Activated T-cell treated with anti-CD3 and anti-CD28 coated beads, Interleukin-2, amount 50 U/mL, for 4 hours (primary cell): ENCODE measurements around the gene PER2. TPM values are rescaled to one million over a fixed set of nuclear protein-coding genes. Genes with fewer than 3 reads are reported as not detected.
"Not testable (repeated sequence)": the region's sequence is repeated elsewhere in the genome, so short reads cannot be mapped to it uniquely, and the experiment has no call there.

Source experiments
- ATAC-seq, 2 donors: fragments of 200-7000 bp; cut with Tn5 transposase; one replicate each; pipeline ENCODE4 v1.10.0; 2021
- DNase-seq: peaks from one replicate; pipeline ENCODE4 v3.0.0-alpha.2; 2020
- H3K27me3 Mint-ChIP-seq: one replicate; pipeline ENCODE4 v1.8.0; 2021; ENCODE audit warnings: low read depth, mixed read lengths
- H3K36me3 Mint-ChIP-seq: one replicate; pipeline ENCODE4 v1.8.0; 2022; ENCODE audit warnings: mixed read lengths; ENCODE audit not compliant: insufficient read depth
- H3K4me1 Mint-ChIP-seq: one replicate; pipeline ENCODE4 v1.8.0; 2021; ENCODE audit warnings: low read depth, mixed read lengths
- H3K4me3 Mint-ChIP-seq: one replicate; pipeline ENCODE4 v1.8.0; 2021; ENCODE audit warnings: mild to moderate bottlenecking, moderate library complexity, mixed read lengths
- H3K9me3 Mint-ChIP-seq: one replicate; pipeline ENCODE4 v1.8.0; 2021; ENCODE audit warnings: mixed read lengths
- total RNA-seq, 3 donors: library from RNA; stranded (reverse); gene quantifications; one replicate each; pipeline ENCODE4 v1.2.1, GENCODE V29; 2021

PER2 gene
- total RNA-seq, 3 donors from 2014 or later = 22.8 to 25.4 (median 24.6) TPM

DNA sequence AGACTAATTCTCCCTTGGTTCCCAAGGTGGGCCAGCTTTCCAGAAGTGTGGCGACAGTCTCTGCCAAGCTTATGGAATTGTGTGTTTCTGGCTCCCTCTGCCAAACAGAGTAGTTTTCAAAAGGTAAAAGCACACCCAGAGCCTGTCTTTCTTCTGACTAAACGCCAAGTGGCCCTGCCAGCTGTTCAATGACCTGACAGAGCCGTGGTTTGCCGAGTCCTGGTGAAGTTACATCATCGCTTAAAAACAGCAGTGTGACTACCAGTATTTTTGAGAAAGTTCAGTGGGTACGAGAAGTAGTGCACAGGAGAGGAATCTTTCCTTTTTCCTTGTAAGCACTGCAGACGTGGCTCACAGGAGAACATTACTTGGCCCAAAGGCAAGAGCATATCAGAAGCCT, 1.9 kb downstream of the PER2 start:
- H3K36me3 Mint-ChIP-seq = peaks cover 4% of the 10 kb centered on the region
- no peaks in the 10 kb centered on the region for H3K9me3 Mint-ChIP-seq
- peak overlapping the region; percentile 80 for H3K4me3 Mint-ChIP-seq
- no peak for DNase-seq
- H3K27me3 Mint-ChIP-seq = no peaks in the 10 kb centered on the region
- no peak for ATAC-seq
- H3K4me1 Mint-ChIP-seq = peaks cover 49% of the 10 kb centered on the region

DNA sequence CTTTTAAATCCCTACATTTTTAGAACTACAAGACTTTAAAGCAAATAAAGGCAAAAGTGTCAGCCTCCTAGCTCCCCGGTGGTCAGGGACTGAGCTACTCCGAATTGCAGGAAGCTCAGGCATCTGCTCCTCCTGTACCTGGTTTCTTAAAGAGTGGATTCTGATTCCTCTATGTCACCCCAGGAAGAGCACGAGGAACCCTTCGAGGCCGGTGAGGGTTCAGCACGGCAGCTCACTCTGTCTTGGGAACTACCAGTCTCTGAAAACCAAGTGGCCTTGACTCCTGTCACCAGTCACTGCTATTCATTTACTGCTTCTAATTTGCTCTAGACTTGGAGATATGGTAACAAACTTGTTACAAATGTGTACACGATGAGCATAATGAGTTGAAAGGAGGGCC, 2.3 kb downstream of the PER2 start:
- peaks cover 49% of the 10 kb centered on the region for H3K4me1 Mint-ChIP-seq
- DNase-seq (no peak), ATAC-seq (no peak)
- no peaks in the 10 kb centered on the region for H3K27me3 Mint-ChIP-seq
- H3K4me3 Mint-ChIP-seq = no peak overlapping the region
- no peaks in the 10 kb centered on the region for H3K9me3 Mint-ChIP-seq
- peaks cover 4% of the 10 kb centered on the region for H3K36me3 Mint-ChIP-seq

DNA sequence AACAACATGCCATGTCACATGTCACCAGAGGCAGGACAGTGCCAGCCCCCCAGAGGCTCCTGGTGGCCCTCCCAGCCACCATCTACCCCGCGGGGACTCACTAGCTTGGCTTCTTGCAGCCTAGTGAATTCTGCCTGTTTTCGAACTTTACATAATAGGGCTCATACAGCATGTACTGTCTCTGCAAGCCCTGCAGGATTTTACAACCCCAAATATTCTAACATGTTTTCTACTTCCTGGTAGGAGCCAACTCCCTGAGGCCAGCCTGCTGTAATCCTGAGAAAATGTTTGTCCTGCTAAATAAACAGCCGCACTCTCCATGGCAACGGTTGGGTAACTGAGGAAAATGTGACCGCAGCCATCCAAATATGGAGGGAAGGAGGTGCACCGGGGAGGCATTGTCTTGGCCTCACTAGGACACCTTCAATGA, 2.7 kb downstream of the PER2 start:
- ATAC-seq (no peak), DNase-seq (no peak)
- Mint-ChIP-seq H3K9me3 (no peaks in the 10 kb centered on the region), H3K27me3 (no peaks in the 10 kb centered on the region), H3K4me1 (peaks cover 50% of the 10 kb centered on the region), H3K4me3 (no peak overlapping the region), H3K36me3 (peaks cover 4% of the 10 kb centered on the region)

DNA sequence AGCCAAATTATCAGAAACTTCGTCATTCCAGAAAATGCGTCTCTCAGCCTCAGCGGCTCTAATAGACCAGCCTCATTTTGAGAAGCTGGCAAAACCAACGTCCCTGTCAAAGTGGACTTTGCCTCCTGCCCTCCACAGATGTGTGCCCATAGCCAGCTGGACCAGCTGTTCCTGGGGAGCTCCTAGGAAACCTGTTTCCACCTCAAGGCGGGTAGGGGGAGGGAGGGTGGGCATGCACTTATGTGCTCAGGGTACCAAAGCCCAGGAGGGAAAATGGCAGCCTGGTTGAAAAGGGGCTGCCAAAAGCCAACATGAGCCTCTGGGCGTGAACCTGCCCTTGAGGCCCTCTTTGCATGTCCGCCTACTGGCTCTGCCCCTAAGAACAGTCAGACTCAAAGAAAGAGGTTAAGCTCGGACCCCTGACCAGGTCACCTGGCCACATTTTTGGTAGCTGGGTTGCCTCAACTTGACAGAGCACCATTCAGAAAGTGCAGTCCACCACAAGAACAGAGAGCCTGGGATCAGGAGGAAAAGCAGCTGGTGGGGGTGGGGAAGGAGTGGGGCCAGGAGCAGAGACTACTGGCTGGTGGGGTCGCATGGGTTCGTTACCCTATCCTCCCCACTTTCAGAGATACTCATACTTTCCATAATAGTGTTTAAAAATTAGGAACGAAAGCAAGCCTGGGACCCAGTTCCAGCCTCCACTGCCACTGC, 3.5 kb downstream of the PER2 start:
- ATAC-seq (no peak), DNase-seq (no peak)
- Mint-ChIP-seq H3K4me1 (peaks cover 47% of the 10 kb centered on the region), H3K27me3 (no peaks in the 10 kb centered on the region), H3K9me3 (no peaks in the 10 kb centered on the region), H3K36me3 (peaks cover 4% of the 10 kb centered on the region), H3K4me3 (no peak overlapping the region)

DNA sequence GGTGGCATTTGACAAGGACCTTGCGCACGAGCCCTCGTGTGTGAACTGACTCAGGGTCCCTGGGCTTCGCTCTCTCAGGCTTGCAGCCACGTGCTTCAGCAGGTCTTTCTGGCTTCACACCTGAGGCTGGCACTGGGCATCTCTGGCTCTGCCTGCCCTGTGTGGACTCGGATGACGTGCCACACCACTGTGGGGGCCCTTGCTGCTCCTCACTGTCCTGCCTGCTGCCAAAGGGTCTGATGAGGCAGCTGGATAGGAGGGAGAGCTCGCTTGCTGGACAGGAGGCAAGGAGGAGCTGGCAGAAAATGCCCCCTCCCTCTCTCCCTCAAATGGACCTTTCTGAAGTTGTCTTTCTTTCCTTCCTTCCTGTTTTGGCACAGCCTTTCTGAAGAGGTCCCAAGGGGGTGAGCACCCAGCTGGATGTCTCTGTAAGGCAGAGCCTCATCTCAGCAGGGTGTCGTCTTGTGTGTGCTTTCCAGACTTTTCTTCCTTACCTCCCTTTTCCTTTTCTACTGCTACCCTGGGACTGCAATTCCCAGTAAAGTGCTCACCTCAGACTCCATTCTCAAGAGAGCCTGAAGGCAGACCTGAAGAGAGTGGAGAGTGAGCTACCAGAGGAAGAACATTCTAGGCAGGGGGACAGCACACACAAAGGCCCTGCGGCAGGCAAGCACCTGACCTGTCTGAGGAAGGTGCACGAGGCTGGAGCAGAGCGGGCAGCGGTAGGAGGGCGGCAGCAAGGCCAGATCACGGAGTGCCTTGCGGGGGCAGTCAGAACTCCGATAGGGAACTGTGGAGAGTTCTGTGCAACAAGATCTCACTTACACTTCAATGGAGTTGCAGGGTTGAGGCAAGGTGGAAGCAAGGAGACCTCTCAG, 5.3 kb downstream of the PER2 start:
- no peak for DNase-seq

DNA sequence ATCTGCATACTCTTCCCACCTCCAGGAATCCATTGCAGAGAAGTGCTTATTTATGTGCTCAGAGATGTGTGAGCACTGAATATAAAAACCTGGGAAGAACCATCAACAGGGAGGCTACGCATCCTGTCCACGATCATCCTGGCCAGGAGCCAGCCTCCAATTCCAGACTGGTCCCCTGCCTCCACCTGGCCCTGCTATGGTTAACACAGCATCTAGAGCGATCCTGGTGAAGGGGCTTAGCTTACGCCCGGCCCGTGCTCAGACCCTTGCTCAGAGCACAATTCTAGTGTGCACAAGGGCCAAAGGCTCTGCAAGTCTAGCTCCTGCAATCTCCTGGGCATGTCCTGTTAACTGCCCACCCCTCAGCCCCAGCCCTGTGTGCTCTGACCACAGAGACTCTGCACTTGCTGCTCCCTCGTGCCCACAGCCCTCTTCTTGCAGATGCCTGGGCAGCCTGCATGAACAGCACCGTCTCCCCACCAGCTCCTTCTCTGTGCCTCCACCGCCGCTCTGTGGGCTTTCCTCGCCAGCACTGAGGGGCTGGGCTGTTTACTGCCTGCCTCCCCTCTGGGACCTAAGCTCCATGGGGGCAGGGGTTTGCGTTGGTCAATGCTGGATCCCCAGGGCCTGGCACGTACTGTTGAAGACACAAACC, 6.5 kb downstream of the PER2 start:
- DNase-seq (no peak), ATAC-seq (no peak)
- H3K4me3 Mint-ChIP-seq = no peak overlapping the region
- peaks cover 4% of the 10 kb centered on the region for H3K36me3 Mint-ChIP-seq
- H3K9me3 Mint-ChIP-seq = no peaks in the 10 kb centered on the region
- H3K4me1 Mint-ChIP-seq = peaks cover 31% of the 10 kb centered on the region
- H3K27me3 Mint-ChIP-seq = no peaks in the 10 kb centered on the region

More for the DNA sequence above, 5.3 kb downstream of the PER2 start:
- peaks cover 4% of the 10 kb centered on the region for H3K36me3 Mint-ChIP-seq
- no peaks in the 10 kb centered on the region for H3K27me3 Mint-ChIP-seq
- H3K4me1 Mint-ChIP-seq = peaks cover 39% of the 10 kb centered on the region
- H3K4me3 Mint-ChIP-seq = no peak overlapping the region
- no peak for ATAC-seq
- H3K9me3 Mint-ChIP-seq = no peaks in the 10 kb centered on the region

DNA sequence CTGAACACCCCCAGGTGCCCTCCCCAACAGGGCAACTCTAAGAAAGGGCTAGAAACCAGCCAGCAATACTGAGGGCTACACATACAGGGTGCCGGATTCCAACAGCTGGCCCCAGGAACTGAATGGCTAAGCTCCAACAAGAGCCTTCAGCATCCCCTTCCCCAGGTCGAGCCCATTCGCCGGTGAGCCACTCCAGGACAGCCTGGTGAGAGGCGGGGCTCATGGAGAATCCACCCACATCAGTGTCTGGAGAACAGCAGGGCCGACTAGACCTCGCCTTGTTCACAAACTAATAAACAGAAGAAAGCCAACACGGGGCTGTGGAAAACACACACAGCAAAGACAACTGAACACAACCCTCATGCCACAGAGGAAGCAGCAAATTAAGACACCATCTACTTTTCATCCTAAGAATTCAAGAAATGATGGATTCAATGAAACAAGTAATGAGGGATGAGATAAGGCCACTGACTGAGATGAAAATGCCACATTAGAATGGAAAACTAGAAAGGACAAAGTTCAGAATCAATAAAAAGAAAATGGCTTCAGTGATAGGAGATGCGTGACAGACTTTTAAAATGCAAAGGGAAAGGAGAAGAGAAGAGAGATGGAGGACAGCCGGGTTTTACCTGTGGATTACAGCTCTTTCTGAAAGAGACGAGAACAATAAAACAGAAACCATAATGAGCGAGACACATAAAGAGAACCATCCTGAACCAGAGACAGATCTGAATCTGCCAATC, 8.2 kb downstream of the PER2 start:
- Mint-ChIP-seq H3K36me3 (peaks cover 12% of the 10 kb centered on the region), H3K4me3 (no peak overlapping the region), H3K9me3 (no peaks in the 10 kb centered on the region), H3K27me3 (no peaks in the 10 kb centered on the region), H3K4me1 (peaks cover 18% of the 10 kb centered on the region)
- DNase-seq (no peak), ATAC-seq (no peak)

DNA sequence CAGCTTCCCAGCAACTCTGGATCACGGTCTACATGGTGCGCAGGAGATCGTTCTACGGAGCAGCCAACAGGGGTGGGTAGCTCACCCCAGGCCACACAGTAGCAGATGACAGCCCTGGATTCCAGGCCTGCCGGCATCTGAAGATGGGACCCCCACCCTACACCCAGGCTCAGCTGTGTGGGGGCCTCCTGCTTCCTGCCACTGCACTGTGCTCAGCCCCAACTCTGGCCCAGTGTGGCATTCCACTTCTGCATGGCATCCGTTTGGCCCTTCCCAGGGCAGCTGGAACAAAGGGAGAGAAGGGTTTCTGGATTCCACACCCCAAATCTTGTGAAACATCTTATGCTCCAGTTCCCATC, 9.1 kb downstream of the PER2 start:
- Mint-ChIP-seq H3K36me3 (peaks cover 18% of the 10 kb centered on the region), H3K4me3 (no peak overlapping the region), H3K9me3 (no peaks in the 10 kb centered on the region), H3K4me1 (peaks cover 15% of the 10 kb centered on the region), H3K27me3 (no peaks in the 10 kb centered on the region)
- DNase-seq (no peak), ATAC-seq (no peak)

DNA sequence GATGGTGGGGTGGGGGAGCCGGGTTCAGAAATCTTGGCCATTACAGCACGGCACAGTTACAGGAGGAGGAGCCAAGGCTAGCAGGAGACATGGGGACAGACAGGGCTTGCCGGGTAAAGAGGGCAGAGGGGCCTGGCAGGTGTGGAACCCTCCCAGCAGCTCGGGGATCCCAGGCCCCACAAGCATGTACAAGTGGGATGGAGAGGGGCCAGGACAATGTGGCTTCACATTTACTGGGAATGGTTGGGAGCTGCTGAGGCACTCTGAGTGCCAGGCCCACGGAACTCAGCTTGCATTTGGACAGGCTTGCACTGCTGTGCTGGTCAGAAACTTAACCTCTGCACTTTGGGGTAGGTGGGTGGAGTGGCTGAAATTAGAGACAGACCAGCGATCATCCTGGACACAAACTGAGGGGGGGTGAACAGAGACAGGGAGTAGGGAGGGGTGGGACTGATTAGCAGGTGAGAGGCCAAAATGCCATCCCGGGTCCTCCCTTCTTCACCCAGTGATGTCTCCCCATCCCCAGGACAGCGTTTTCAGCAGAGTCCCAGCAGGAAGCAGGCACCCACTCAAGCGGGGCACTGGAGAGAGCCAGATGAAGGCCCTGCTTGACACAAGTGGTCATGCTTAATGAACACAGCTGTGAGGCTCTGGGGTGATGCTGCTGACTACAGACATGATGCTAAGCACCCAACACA, 9.6 kb downstream of the PER2 start:
- Mint-ChIP-seq H3K27me3 (no peaks in the 10 kb centered on the region), H3K4me1 (peaks cover 15% of the 10 kb centered on the region), H3K4me3 (no peak overlapping the region), H3K36me3 (peaks cover 23% of the 10 kb centered on the region), H3K9me3 (no peaks in the 10 kb centered on the region)
- DNase-seq (no peak), ATAC-seq (no peak)

DNA sequence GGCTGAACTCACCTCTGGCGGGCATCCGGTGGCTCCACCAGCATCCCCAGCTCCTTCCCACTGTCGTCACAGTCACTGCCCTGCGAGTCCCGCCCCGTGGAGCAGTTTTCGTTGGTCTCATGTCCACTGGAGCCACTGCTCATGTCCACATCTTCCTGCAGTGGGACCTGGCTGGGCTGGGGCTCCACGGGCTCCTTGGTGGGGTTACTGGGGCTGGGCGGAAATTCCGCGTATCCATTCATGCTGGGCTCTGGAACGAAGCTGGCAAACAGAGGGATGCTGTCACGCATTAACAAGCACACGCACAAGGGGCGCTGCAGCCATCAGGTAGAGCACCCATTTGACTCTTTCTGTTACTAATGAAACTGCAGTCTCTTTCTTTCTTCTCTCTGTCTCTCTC, 10.7 kb downstream of the PER2 start:
- ATAC-seq (no peak), DNase-seq (no peak)
- Mint-ChIP-seq H3K9me3 (no peaks in the 10 kb centered on the region), H3K4me3 (no peak overlapping the region), H3K27me3 (no peaks in the 10 kb centered on the region), H3K36me3 (peaks cover 26% of the 10 kb centered on the region), H3K4me1 (peaks cover 8% of the 10 kb centered on the region)

DNA sequence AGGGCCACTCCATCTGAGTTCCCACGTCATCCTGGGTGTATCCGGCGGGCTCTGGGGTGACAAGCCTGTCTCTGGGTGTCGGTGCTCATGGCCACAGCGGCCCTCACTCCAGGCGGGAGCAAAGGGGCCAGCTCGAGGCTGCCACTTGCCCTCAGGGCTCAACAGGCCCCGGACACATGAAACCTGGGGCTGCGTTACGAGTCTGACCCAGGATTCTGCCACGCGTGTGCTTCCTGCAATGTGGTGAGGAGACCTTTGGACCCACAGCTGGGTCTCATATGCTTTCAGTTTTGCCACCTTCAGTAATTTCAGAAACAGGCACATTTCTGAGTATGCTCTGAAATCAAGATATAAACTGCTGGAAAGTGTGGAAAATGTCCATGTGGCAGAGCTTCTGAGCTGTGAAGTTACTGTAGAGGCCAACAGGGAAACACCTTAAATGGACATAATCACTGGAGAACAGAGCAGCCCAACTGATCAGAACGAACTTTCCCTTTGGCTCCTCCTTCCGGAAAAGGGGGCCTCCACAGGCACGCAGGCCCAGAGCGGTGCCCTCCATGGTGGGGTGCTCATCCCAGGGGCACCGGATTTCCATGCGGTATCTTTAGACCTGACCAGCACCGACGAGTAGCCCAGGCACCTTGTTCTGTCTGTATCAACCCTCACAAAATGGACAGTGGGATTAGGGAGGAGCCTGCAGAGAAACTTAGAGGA, 14.1 kb downstream of the PER2 start:
- ATAC-seq (no peak), DNase-seq (no peak)
- peaks cover 33% of the 10 kb centered on the region for H3K36me3 Mint-ChIP-seq
- no peak overlapping the region for H3K4me3 Mint-ChIP-seq
- H3K9me3 Mint-ChIP-seq = no peaks in the 10 kb centered on the region
- H3K27me3 Mint-ChIP-seq = no peaks in the 10 kb centered on the region
- H3K4me1 Mint-ChIP-seq = no peaks in the 10 kb centered on the region

DNA sequence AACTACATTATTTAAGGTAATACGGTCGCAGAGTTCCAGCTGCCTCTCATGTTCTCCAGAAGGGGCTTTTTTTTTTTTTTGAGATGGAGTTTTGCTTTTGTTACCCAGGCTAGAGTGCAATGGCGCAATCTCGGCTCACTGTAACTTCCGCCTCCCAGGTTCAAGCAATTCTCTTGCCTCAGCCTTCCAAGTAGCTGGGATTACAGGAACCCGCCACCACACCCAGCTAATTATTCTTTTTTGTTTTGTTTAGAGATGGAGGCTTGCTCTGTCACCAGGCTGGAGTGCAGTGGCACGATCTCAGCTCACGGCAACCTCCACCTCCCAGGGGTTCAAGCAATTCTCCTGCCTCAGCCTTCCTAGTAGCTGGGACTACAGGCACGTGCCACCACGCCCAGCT, 15.0 kb downstream of the PER2 start:
- H3K36me3 Mint-ChIP-seq = peaks cover 33% of the 10 kb centered on the region
- DNase-seq, ATAC-seq, H3K27me3 Mint-ChIP-seq, H3K4me1 Mint-ChIP-seq, H3K9me3 Mint-ChIP-seq, H3K4me3 Mint-ChIP-seq: not testable (repeated sequence)

DNA sequence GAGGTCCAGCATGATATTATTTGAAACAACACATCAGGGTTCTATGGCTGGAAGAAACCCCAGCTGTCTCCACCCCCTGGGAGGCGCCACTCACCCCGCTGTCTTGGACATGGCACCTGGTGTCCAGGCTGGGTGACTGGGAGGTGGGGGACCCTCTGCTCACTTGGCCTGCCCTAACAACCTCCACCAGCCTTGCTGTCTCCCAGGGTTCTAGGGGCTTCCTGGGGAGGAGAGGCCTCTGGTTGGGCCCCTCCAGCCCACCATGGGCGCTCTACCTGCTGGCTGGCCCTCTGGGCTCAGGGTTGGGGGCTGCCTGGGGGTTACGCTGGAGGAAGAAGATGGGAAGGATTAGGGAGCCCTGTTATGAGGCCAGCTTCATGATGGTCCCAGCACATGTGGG, 16.3 kb downstream of the PER2 start:
- no peak for DNase-seq
- peaks cover 39% of the 10 kb centered on the region for H3K36me3 Mint-ChIP-seq
- no peak overlapping the region for H3K4me3 Mint-ChIP-seq
- no peak for ATAC-seq
- no peaks in the 10 kb centered on the region for H3K9me3 Mint-ChIP-seq
- no peaks in the 10 kb centered on the region for H3K4me1 Mint-ChIP-seq
- no peaks in the 10 kb centered on the region for H3K27me3 Mint-ChIP-seq
